Measurements from ENCODE around the gene NFIC.
A peak's percentile ranks its signal among the peaks of the same experiment; 100 is the strongest.
"Not testable (repeated sequence)": the region's sequence is repeated elsewhere in the genome, so short reads cannot be mapped to it uniquely, and the experiment has no call there.

Gene NFIC

GRCh38 chr19:3365836-3366752, at the start of gene NFIC:
TSS of gene NFIC (plus strand) at chr19:3366583. CDS start at chr19:3366637, 54 bp downstream.
- DNase-seq = peak; percentile 21

DNA sequence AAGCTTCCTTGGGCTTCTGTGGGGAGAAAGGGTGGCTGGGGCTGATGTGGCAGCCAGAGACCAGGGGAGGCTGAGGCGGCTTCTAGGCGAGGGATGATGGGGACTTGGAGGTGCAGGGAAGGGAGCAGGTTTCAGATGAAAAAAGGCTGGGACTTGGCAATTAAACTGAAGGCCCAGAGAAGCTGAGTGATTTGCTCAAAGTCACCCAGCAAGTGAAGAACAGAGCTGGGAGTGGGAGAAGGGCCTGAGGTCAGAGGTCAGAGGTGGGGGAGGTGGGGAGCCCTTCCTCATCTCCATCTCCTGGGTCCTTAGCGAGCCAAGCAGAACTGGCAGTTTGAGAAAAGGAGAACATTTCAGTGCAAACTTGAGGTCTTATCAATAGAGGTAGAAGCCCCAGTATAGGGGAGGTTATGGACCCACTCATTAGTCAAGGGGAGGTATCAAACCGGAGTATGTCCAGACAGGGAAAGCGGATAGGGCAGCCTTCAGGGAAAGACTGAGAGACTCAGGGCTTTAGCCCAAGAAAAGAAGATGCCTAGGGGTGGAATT, 49.6 kb upstream of the NFIC start:
- no peak for DNase-seq

GRCh38 chr19:3319643-3320353, 46.6 kb upstream of the NFIC start:
- DNase-seq = no peak

GRCh38 chr19:3320354-3320670, 46.1 kb upstream of the NFIC start:
- no peak for DNase-seq

DNA sequence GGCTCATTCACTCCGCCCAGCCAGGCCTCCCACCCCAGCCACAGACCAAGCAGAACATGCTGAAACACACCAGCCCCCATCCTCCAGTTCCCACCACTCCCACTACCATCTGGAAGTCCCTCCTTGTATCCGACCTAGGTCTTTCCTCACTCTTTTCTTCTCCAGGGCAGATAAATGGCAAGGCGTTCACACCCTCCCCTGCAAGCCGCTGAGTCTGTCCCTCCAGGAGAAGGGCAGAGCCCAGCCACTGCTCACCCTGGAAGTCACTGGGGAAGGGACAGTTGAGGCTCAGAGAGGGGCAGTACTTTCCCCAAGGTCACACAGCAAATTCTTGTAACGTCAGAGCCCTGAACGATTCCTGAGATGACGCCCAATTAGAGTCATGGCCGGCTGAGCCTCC, 45.5 kb upstream of the NFIC start:
- no peak for DNase-seq

DNA sequence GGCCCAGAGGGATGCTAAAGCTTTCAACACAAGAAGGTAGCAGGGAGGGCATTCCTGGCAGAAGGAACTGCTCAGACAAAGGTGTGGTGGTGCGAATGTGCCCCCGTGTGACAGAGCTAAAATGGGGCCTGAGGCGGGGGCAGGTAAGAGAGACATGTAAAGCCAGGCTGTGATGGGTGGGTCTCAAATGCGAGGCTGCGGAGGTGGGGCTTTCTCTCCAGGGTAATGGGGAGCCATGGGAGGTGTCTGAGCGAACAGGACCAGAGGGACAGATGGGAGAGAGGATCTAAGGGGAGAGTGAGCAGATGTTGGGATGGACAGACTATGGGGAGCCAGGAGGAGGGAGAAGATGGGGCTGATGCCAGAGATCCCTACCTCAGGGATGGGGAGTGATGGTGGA, 44.7 kb upstream of the NFIC start:
- DNase-seq = no peak

GRCh38 chr19:3322199-3322978, 44.0 kb upstream of the NFIC start:
- no peak for DNase-seq

DNA sequence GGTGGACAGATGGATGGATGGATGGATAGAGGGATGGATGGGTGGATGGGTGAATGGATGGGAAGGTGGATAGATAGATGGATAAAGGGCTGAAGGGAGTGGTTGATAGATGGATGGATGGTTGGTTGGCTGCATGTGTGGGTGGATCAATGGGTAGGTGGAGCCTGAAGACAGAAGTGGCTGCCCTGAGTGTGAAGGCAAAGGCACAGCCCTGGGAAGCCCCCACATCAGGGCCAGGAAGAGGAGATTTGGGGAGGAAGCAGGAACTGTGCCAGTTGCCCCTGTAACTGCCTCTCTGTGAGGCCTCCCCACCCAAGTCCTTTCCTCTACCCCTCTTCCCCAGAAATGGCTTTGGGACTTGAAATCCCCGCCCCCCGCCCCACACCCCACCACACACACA, 43.4 kb upstream of the NFIC start:
- DNase-seq = no peak

GRCh38 chr19:3323658-3324057, 42.7 kb upstream of the NFIC start:
- no peak for DNase-seq

DNA sequence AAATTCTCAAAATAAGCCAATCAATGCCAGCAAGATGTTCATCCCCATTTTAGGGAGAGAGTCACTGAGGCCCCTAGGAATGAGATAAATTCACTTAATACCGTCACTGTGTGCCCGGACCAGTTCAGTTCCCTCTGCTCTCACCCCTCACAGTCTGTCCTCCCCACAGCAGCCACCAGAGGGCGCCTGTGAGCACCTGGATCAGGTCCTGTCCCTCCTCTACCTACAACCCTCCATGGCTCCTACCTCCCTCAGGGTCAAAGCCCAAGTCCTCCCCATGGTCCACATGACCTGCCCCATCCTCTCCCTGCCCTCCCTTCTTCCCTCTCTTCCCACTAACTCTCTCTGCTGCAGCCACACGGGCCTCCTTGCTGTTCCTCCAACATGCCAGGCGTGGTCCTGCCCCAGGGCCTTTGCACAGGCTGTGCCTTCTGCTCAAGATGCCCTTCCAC, 42.0 kb upstream of the NFIC start:
- peak; percentile 74 for DNase-seq

DNA sequence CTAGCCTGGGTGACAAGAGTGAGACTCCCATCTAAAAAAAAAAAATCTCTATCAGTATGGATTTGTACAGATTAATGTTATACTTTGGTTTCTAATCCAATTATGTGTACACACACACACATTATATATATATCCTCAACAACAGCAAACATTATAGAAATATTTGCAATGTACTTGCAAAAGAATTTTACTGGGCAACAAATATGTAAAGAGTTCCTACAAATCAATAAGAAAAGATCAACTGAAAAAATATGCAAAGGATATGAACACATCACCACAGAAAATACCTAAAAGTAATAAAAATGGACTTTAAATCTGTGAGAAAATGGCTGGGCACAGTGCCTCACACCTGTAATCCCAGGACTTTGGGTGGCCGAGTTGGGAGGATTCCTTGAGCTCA, 40.9 kb upstream of the NFIC start:
- DNase-seq = no peak

- no peak for DNase-seq
These were observed 37.6 kb upstream of the NFIC start for GRCh38 chr19:3328743-3329142.

GRCh38 chr19:3330047-3330446, 36.3 kb upstream of the NFIC start:
- no peak for DNase-seq

- DNase-seq = not testable (repeated sequence)
These were observed 34.2 kb upstream of the NFIC start for GRCh38 chr19:3332232-3332631.

- no peak for DNase-seq
These were observed 33.3 kb upstream of the NFIC start for GRCh38 chr19:3333020-3333583.

- no peak for DNase-seq
These were observed 32.7 kb upstream of the NFIC start for GRCh38 chr19:3333662-3334061.

- not testable (repeated sequence) for DNase-seq
These were observed 31.5 kb upstream of the NFIC start for GRCh38 chr19:3334749-3335430.

DNA sequence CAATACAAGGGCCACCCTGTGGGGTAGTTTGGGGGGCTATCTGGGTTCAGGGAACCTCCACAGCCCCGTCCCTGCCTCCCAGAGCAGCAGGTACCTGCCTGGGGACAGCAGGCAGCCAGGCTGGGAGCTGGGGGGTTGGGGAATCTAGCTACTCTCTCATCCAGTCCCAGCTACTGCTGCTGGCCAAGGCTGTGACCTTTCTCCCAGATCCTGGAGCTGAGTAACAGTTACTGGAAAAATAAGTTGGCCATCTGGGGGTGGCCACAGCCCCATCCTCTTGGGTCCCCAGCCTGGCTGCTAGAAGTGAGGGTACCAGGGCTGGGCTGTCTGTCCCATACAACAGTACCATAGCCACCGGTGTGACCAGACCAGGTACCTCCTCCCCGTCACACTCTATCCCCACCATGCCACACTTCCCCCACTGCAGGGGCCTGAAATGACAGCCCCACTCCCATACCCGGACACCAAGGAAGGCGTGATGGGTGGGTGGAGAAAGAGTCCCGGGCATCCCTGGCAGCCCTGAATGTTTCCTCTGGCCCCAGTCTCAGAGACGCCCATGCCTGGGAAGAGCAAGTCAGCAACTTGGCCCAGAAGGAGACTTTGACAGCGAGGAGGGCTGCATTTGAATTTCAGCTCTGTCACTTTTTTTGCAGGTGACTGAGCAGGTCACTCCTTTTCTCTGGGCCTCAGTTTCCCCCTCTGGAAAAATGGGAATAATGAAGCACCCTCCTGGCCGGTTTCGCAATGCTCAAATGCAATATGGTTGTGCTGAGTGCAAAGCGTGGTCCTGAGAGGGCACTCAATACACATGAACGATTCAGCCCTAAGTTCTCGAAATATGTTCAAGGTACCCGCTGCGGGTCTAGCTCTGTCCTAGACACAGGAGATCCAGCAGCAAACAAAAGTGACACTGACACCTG, 30.7 kb upstream of the NFIC start:
- no peak for DNase-seq

DNA sequence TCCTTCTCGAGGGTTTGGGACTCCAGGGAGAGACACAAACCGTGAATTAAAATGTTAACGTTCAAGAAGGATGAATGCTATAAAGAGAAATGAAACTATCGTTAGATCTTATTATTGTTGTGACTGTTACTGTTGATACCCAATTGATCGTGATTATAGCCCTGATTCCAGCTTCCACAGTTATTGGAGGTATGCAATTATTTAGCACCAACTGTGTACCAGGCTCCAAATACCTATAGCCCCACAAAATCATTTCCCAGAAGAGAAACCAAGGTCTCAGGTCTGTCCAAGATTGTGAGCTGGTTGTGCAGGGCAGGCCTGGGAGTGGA, 30.1 kb upstream of the NFIC start:
- no peak for DNase-seq

- no peak for DNase-seq
These were observed 29.5 kb upstream of the NFIC start for GRCh38 chr19:3336680-3337523.

Data from activated T-cell treated with anti-CD3 and anti-CD28 coated beads for 4 hours (primary cell).